Loucy (cell line): ENCODE results near the gene PLA2G4C.
A peak's percentile ranks its signal among the peaks of the same experiment; 100 is the strongest.

Experiments used
- H2AFZ ChIP-seq: fragments of 200-600 bp; sonication (generic); 2 replicates; pipeline ENCODE4 v1.6.0; 2016; ENCODE audit warnings: antibody characterized with exemption, mild to moderate bottlenecking, low read length, moderate library complexity
- H3F3A ChIP-seq: fragments of 200-600 bp; 2 replicates; pipeline ENCODE4 v1.6.0; 2016; ENCODE audit warnings: antibody characterized with exemption, low read depth, mild to moderate bottlenecking
- H3K27me3 ChIP-seq: fragments of 200-600 bp; sonication (generic); 2 replicates; pipeline ENCODE4 v1.6.1; 2014; ENCODE audit warnings: low read length, mild to moderate bottlenecking; ENCODE audit not compliant: insufficient read depth, poor library complexity, severe bottlenecking
- H3K36me3 ChIP-seq: fragments of 200-600 bp; sonication (generic); 2 replicates; pipeline ENCODE4 v1.6.1; 2016; ENCODE audit warnings: low read length; ENCODE audit not compliant: insufficient read depth
- H3K4me1 ChIP-seq: fragments of 200-600 bp; sonication (generic); 2 replicates; pipeline ENCODE4 v1.5.1; 2014; ENCODE audit warnings: low read length, mild to moderate bottlenecking; ENCODE audit not compliant: insufficient read depth, poor library complexity, severe bottlenecking
- H3K4me2 ChIP-seq: fragments of 200-600 bp; sonication (generic); 2 replicates; pipeline ENCODE4 v1.6.0; 2014; ENCODE audit warnings: antibody characterized with exemption, low read length, low read depth, mild to moderate bottlenecking; ENCODE audit not compliant: poor library complexity, severe bottlenecking
- H3K4me3 ChIP-seq: fragments of 200-600 bp; sonication (generic); 2 replicates; pipeline ENCODE4 v1.5.1; 2014; ENCODE audit warnings: low read length, mild to moderate bottlenecking, mixed read lengths; ENCODE audit not compliant: poor library complexity, severe bottlenecking
- H3K79me2 ChIP-seq: fragments of 200-600 bp; sonication (generic); 2 replicates; pipeline ENCODE4 v1.6.1; 2014; ENCODE audit warnings: low read length; ENCODE audit not compliant: insufficient read depth
- H3K9ac ChIP-seq: fragments of 200-600 bp; sonication (generic); 2 replicates; pipeline ENCODE4 v1.6.0; 2014; ENCODE audit warnings: mild to moderate bottlenecking, low read depth, low read length, moderate library complexity; ENCODE audit not compliant: poor library complexity, severe bottlenecking
- H3K9me2 ChIP-seq: fragments of 200-600 bp; sonication (generic); replicated peaks from 2 replicates; pipeline ENCODE4 v1.6.1; 2016; ENCODE audit warnings: low read depth, low read length, mixed read lengths
- H3K9me3 ChIP-seq: fragments of 200-600 bp; sonication (generic); 2 replicates; pipeline ENCODE4 v1.6.1; 2014; ENCODE audit warnings: mild to moderate bottlenecking, antibody characterized with exemption, low read length, low read depth; ENCODE audit not compliant: insufficient read depth
- H4K20me1 ChIP-seq: fragments of 200-600 bp; sonication (generic); 2 replicates; pipeline ENCODE4 v1.6.0; 2014; ENCODE audit warnings: antibody characterized with exemption, low read length, mild to moderate bottlenecking; ENCODE audit not compliant: insufficient read depth, poor library complexity, severe bottlenecking
- CTCF ChIP-seq: fragments of 200-600 bp; sonication (generic); conservative IDR thresholded peaks from 2 replicates; pipeline ENCODE4 v1.5.1; 2014; ENCODE audit warnings: mild to moderate bottlenecking, antibody characterized with exemption, low read length
- EZH2phosphoT487 ChIP-seq: fragments of 200-600 bp; IDR thresholded peaks from 2 replicates; pipeline ENCODE4 v1.6.1; 2018; ENCODE audit warnings: antibody characterized with exemption, mild to moderate bottlenecking, moderate library complexity, borderline replicate concordance

PLA2G4C gene, protein sequence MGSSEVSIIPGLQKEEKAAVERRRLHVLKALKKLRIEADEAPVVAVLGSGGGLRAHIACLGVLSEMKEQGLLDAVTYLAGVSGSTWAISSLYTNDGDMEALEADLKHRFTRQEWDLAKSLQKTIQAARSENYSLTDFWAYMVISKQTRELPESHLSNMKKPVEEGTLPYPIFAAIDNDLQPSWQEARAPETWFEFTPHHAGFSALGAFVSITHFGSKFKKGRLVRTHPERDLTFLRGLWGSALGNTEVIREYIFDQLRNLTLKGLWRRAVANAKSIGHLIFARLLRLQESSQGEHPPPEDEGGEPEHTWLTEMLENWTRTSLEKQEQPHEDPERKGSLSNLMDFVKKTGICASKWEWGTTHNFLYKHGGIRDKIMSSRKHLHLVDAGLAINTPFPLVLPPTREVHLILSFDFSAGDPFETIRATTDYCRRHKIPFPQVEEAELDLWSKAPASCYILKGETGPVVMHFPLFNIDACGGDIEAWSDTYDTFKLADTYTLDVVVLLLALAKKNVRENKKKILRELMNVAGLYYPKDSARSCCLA

GRCh38 chr19:48110350-48110966 lies at the start of gene PLA2G4C:
TSS of gene PLA2G4C (minus strand) at chr19:48110817. CDS start at chr19:48106529, 4,288 bp downstream.
- no peak for TF ChIP-seq CTCF
- no peak for TF ChIP-seq EZH2phosphoT487

GRCh38 chr19:48158210-48158790 lies 47.7 kb upstream of the PLA2G4C start:
- H3K4me1 ChIP-seq: no peaks in the 10 kb centered on the region
- no peaks in the 10 kb centered on the region for H3K9me2 ChIP-seq
- no peaks in the 10 kb centered on the region for H3K79me2 ChIP-seq
- peaks cover 62% of the 10 kb centered on the region for H3K36me3 ChIP-seq
- no peak overlapping the region for H3K4me3 ChIP-seq
- no peak overlapping the region for H3K4me2 ChIP-seq
- no peak overlapping the region for H3K9ac ChIP-seq
- no peaks in the 10 kb centered on the region for H3K27me3 ChIP-seq
- no peak overlapping the region for H2AFZ ChIP-seq
- TF ChIP-seq EZH2phosphoT487 (no peak), CTCF (no peak)
- H4K20me1 ChIP-seq: peaks cover 4% of the 10 kb centered on the region
- no peaks in the 10 kb centered on the region for H3K9me3 ChIP-seq
- no peaks in the 10 kb centered on the region for H3F3A ChIP-seq

More at GRCh38 chr19:48110350-48110966, at the start of gene PLA2G4C:
- peaks cover 9% of the 10 kb centered on the region; the same call in 1 of the 2 replicates for H3K36me3 ChIP-seq
- H4K20me1 ChIP-seq: no peaks in the 10 kb centered on the region
- H3K4me1 ChIP-seq: no peaks in the 10 kb centered on the region
- H3K9me2 ChIP-seq: no peaks in the 10 kb centered on the region
- peak within 1 kb of the TSS; percentile 78 for H2AFZ ChIP-seq
- H3K27me3 ChIP-seq: no peaks in the 10 kb centered on the region
- no peaks in the 10 kb centered on the region for H3K79me2 ChIP-seq
- no peaks in the 10 kb centered on the region for H3F3A ChIP-seq
- H3K9ac ChIP-seq: no peak within 1 kb of the TSS
- H3K4me2 ChIP-seq: peak within 1 kb of the TSS; percentile 68
- peak within 1 kb of the TSS; percentile 66 for H3K4me3 ChIP-seq
- no peaks in the 10 kb centered on the region for H3K9me3 ChIP-seq

GRCh38 chr19:48154003-48154402 lies 43.4 kb upstream of the PLA2G4C start:
- Histone ChIP-seq H3K36me3 (peaks cover 66% of the 10 kb centered on the region), H3K4me2 (no peak overlapping the region), H3K27me3 (no peaks in the 10 kb centered on the region), H2AFZ (no peak overlapping the region), H3K9me3 (no peaks in the 10 kb centered on the region), H3F3A (no peaks in the 10 kb centered on the region), H3K4me1 (no peaks in the 10 kb centered on the region), H3K9me2 (no peaks in the 10 kb centered on the region), H4K20me1 (peaks cover 4% of the 10 kb centered on the region), H3K79me2 (no peaks in the 10 kb centered on the region), H3K4me3 (no peak overlapping the region), H3K9ac (no peak overlapping the region)
- TF ChIP-seq CTCF: no peak
- no peak for TF ChIP-seq EZH2phosphoT487
